Heart left ventricle (tissue), 13 donors: ENCODE results near the gene DZIP1L.

Experiments used
- POLR2A ChIP-seq, 2 donors: fragments of 450-650 bp; IDR thresholded peaks; one replicate each; pipeline ENCODE4 v1.6.1; 2017; ENCODE audit warnings: antibody characterized with exemption in 2 of 2, mild to moderate bottlenecking in 2 of 2, moderate library complexity in 2 of 2
- TF ChIP-seq, protein P1 (sequence below), 12 donors: fragments of 200-600 bp; sonication (generic) in 4 of 12; IDR thresholded peaks; one replicate each; pipeline versions ENCODE4 v1.5.0 to v1.8.0; 2018 to 2022; ENCODE audit warnings: antibody characterized with exemption in 12 of 12, mild to moderate bottlenecking in 5 of 12
- donor health status: ischemic (EF 13 %, LVEDD 7.1; RV severe dilation, severe dysfunction).
- donor health status: DM: no; HTN: yes; CAD: no.
- donor health status: DM: no; HTN: no; CAD: no.
- donor health status: ischemic (EF 25% LVEDD 6.9; RV normal size, moderate dysfunction).
- donor health status: ischemic (EF 25% LVEDD 5.7; RV mildly dilated, moderate dysfunction).
- donor health status: ischemic (EF 35%, LVEDD 5.7; RV mildly dilated, moderate dysfunction).
- donor health status: nonischemic (EF 11% LVEDD 7.7; RV severe dilation, severe dysfunction).
- donor health status: DM: yes; HTN: yes; CAD: no.
- donor health status: PGD.
- donor health status: ischemic (EF 29% LVEDD 5.4; RV normal size, mild dysfunction).
- donor health status: nonischemic (EF 23%, LVEDD 6.1; RV moderate dilation, normal function).

DNA sequence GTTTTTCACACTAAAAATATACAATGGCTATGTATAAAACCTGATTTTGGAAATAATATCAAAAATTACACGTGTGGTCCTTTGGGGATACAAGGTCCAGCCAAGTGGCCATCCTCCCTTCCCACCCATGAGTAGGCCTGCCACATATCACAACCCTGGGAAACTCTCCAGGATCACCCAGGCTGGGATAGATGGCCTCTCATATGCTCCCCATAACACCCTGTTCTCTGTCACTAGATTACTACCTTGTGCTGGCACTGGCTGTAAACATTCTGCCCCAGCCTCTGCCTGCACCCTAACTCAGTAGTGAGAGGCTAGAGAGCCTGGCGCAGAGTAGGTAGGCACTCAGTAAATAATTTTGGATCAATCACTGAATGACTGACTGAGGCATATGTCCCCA lies 53.4 kb downstream of the DZIP1L start:
- no peak for TF ChIP-seq POLR2A (IDR thresholded peaks at IDR 0.05)
- TF ChIP-seq, protein P1, sequence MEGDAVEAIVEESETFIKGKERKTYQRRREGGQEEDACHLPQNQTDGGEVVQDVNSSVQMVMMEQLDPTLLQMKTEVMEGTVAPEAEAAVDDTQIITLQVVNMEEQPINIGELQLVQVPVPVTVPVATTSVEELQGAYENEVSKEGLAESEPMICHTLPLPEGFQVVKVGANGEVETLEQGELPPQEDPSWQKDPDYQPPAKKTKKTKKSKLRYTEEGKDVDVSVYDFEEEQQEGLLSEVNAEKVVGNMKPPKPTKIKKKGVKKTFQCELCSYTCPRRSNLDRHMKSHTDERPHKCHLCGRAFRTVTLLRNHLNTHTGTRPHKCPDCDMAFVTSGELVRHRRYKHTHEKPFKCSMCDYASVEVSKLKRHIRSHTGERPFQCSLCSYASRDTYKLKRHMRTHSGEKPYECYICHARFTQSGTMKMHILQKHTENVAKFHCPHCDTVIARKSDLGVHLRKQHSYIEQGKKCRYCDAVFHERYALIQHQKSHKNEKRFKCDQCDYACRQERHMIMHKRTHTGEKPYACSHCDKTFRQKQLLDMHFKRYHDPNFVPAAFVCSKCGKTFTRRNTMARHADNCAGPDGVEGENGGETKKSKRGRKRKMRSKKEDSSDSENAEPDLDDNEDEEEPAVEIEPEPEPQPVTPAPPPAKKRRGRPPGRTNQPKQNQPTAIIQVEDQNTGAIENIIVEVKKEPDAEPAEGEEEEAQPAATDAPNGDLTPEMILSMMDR (IDR thresholded peaks at IDR 0.05) = no peak
